Loucy (cell line): ENCODE results near the gene KCTD14.

Experiments used
- CTCF ChIP-seq: fragments of 200-600 bp; sonication (generic); conservative IDR thresholded peaks from 2 replicates; pipeline ENCODE4 v1.5.1; 2014; ENCODE audit warnings: mild to moderate bottlenecking, antibody characterized with exemption, low read length
- EZH2phosphoT487 ChIP-seq: fragments of 200-600 bp; IDR thresholded peaks from 2 replicates; pipeline ENCODE4 v1.6.1; 2018; ENCODE audit warnings: antibody characterized with exemption, mild to moderate bottlenecking, moderate library complexity, borderline replicate concordance

GRCh38 chr11:78037056-78037455, 14.0 kb upstream of the KCTD14 start:
- TF ChIP-seq EZH2phosphoT487 (no peak), CTCF (no peak)
